Tibial nerve (tissue), 4 donors: ENCODE measurements around the gene ABRACL. TPM values are rescaled to one million over a fixed set of nuclear protein-coding genes. Genes with fewer than 3 reads are reported as not detected.

Experiments used
- DNase-seq, 2 donors: peaks; one replicate each; pipeline ENCODE4 v3.0.0-alpha.2; 2019; ENCODE audit warnings: low spot score in 2 of 2
- H3K27ac ChIP-seq, 4 donors: fragments of 200-600 bp; sonication (generic) in 3 of 4; one replicate each; pipeline ENCODE4 v1.5.1; 2017 to 2019; ENCODE audit warnings: mild to moderate bottlenecking in 1 of 4
- H3K27me3 ChIP-seq, 2 donors: fragments of 200-600 bp; sonication (generic) in 1 of 2; one replicate each; pipeline versions ENCODE4 v1.5.1 to v1.6.0; 2017 to 2019
- H3K36me3 ChIP-seq, 3 donors: fragments of 200-600 bp; sonication (generic); one replicate each; pipeline ENCODE4 v1.5.1; 2018 to 2019
- H3K4me1 ChIP-seq, 4 donors: fragments of 200-600 bp; sonication (generic) in 3 of 4; one replicate each; pipeline ENCODE4 v1.5.1; 2017 to 2019
- H3K4me3 ChIP-seq, 4 donors: fragments of 200-600 bp; sonication (generic) in 3 of 4; one replicate each; pipeline ENCODE4 v1.5.1; 2017 to 2019; ENCODE audit warnings: mild to moderate bottlenecking in 1 of 4, moderate library complexity in 1 of 4
- H3K9me3 ChIP-seq, 4 donors: fragments of 200-600 bp; sonication (generic) in 3 of 4; one replicate each; pipeline ENCODE4 v1.5.1; 2017 to 2019
- CTCF ChIP-seq, 5 experiments: fragments of 200-600 bp in 3 of 5; fragments of 450-650 bp in 2 of 5; sonication (generic) in 3 of 5; IDR thresholded peaks; one replicate each; pipeline ENCODE4 v1.5.1; 2016 to 2019; ENCODE audit warnings: antibody characterized with exemption in 5 of 5, mild to moderate bottlenecking in 3 of 5, moderate library complexity in 2 of 5
- EP300 ChIP-seq, 2 donors: sonication (generic); formaldehyde crosslinking; IDR thresholded peaks; one replicate each; pipeline ENCODE4 v1.6.1; 2017; ENCODE audit warnings: antibody characterized with exemption in 2 of 2, mild to moderate bottlenecking in 1 of 2
- POLR2A ChIP-seq, 2 donors: fragments of 450-650 bp; IDR thresholded peaks; one replicate each; pipeline ENCODE4 v1.6.1; 2017; ENCODE audit warnings: antibody characterized with exemption in 2 of 2, mild to moderate bottlenecking in 2 of 2, moderate library complexity in 2 of 2
- WGBS, 2 donors: methylation state at CpG; one replicate each; pipeline ENCODE4 v1.1.5; 2018; 5-methylcytosine and 5-hydroxymethylcytosine counted together
- total RNA-seq, 4 donors: library from RNA; depleted of rRNA; stranded (reverse); fragments of >200 nt; gene quantifications; one replicate each; pipeline ENCODE4 v1.1.0, GENCODE V29; 2016

ABRACL gene
- total RNA-seq, 4 donors from 2014 or later, result 2.2 to 4.6 (median 3.2) TPM

DNA sequence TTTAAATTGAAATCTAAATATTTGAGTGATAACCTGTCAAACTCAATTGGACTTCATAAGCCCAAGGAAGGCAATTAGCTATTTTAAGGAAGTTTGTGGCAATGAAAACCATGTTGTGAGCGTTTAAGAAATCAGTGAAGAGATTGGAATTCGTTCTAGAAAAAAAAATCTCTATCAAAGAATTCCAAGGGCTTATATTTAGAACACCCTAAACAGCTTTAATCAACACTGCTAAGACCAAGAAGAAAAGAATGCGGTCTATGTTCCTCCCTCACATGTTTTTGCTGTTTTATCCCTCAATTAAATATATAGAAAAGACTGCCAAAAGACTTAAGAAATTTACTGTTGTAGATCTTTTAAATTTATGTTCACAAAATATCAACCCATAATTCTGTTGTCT, 16.6 kb upstream of the ABRACL start:
- H3K4me1 ChIP-seq, result peaks cover 0 to 13% (median 0%) of the 10 kb centered on the region in 4 donors
- no peak overlapping the region for H3K27ac ChIP-seq
- TF ChIP-seq EP300 (IDR thresholded peaks at IDR 0.05) (no peak), POLR2A (IDR thresholded peaks at IDR 0.05) (no peak), CTCF (IDR thresholded peaks at IDR 0.05) (no peak)
- 51 to 54% methylated on average over 3 of the region's 3 CpGs for WGBS, 2 donors
- no peaks in the 10 kb centered on the region for H3K9me3 ChIP-seq
- no peak for DNase-seq
- no peaks in the 10 kb centered on the region for H3K36me3 ChIP-seq
- H3K27me3 ChIP-seq, result no peaks in the 10 kb centered on the region
- H3K4me3 ChIP-seq, result no peak overlapping the region

- H3K27me3 ChIP-seq, result no peaks in the 10 kb centered on the region
- no peaks in the 10 kb centered on the region for H3K36me3 ChIP-seq
- DNase-seq, result no peak
- TF ChIP-seq EP300 (IDR thresholded peaks at IDR 0.05) (no peak), CTCF (IDR thresholded peaks at IDR 0.05) (no peak), POLR2A (IDR thresholded peaks at IDR 0.05) (no peak)
- H3K9me3 ChIP-seq, result no peaks in the 10 kb centered on the region
- 92 to 99% methylated on average over 4 of the region's 4 CpGs for WGBS, 2 donors
- H3K27ac ChIP-seq, result no peak overlapping the region
- H3K4me1 ChIP-seq, result peaks cover 0 to 23% (median 0%) of the 10 kb centered on the region in 4 donors
- H3K4me3 ChIP-seq, result no peak overlapping the region
Observed at GRCh38 chr6:139013185-139013800, 15.3 kb upstream of the ABRACL start.

DNA sequence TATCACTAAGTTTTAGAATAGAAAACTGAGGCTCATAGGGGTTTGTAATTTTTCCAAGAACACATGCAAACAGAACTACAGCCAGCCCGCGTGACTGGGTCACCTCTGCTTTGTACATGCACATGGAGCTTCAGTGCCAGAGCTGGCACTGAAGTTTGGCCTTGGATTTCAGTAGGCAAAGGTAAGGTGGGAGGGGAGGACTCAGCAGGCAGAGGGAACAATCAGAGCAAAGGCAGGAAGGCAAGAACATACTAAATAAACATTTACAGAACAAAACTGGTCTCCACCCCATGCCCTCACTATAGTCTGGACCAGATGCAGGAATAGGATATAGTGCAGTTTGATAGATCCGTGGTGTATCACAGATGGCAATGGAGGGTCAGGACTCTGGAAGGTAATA, 13.6 kb upstream of the ABRACL start:
- Histone ChIP-seq H3K27ac (no peak overlapping the region), H3K4me1 (peaks cover 0 to 23% (median 0%) of the 10 kb centered on the region in 4 donors), H3K4me3 (no peak overlapping the region), H3K36me3 (no peaks in the 10 kb centered on the region), H3K27me3 (no peaks in the 10 kb centered on the region), H3K9me3 (no peaks in the 10 kb centered on the region)
- WGBS, 2 donors, result 87 to 95% methylated on average over 3 of the region's 3 CpGs
- TF ChIP-seq POLR2A (IDR thresholded peaks at IDR 0.05) (no peak), CTCF (IDR thresholded peaks at IDR 0.05) (no peak), EP300 (IDR thresholded peaks at IDR 0.05) (no peak)
- DNase-seq, result no peak

GRCh38 chr6:139016337-139017213, 12.0 kb upstream of the ABRACL start:
- no peaks in the 10 kb centered on the region for H3K9me3 ChIP-seq
- H3K36me3 ChIP-seq, result no peaks in the 10 kb centered on the region
- H3K27me3 ChIP-seq, result no peaks in the 10 kb centered on the region
- no peak overlapping the region for H3K4me3 ChIP-seq
- TF ChIP-seq CTCF (IDR thresholded peaks at IDR 0.05), result no peak
- TF ChIP-seq POLR2A (IDR thresholded peaks at IDR 0.05), result no peak
- no peak for TF ChIP-seq EP300 (IDR thresholded peaks at IDR 0.05)
- DNase-seq, result no peak
- H3K27ac ChIP-seq, result no peak overlapping the region
- WGBS, 2 donors, result 65 to 66% methylated on average over 7 of the region's 7 CpGs
- H3K4me1 ChIP-seq, result peaks cover 0 to 23% (median 0%) of the 10 kb centered on the region in 4 donors

GRCh38 chr6:139017227-139017626, 11.3 kb upstream of the ABRACL start:
- no peak for TF ChIP-seq EP300 (IDR thresholded peaks at IDR 0.05)
- no peak for TF ChIP-seq POLR2A (IDR thresholded peaks at IDR 0.05)
- no peak for TF ChIP-seq CTCF (IDR thresholded peaks at IDR 0.05)
- no peak overlapping the region for H3K27ac ChIP-seq
- H3K9me3 ChIP-seq, result no peaks in the 10 kb centered on the region
- no peaks in the 10 kb centered on the region for H3K27me3 ChIP-seq
- H3K4me3 ChIP-seq, result no peak overlapping the region
- WGBS, 2 donors, result 40 to 45% methylated on average over 3 of the region's 3 CpGs
- no peak for DNase-seq
- peaks cover 0 to 23% (median 0%) of the 10 kb centered on the region in 4 donors for H3K4me1 ChIP-seq
- no peaks in the 10 kb centered on the region for H3K36me3 ChIP-seq
